NOMO-1 treated with dmso at 0.1 percent for 144 hours (cell line): ENCODE data around the gene SHC2.

Source experiments
- DNase-seq: peaks from one replicate; lab custom pipeline; 2025; ENCODE audit not compliant: unreplicated experiment; lab: John Stamatoyannopoulos, UW

SHC2 gene

DNA sequence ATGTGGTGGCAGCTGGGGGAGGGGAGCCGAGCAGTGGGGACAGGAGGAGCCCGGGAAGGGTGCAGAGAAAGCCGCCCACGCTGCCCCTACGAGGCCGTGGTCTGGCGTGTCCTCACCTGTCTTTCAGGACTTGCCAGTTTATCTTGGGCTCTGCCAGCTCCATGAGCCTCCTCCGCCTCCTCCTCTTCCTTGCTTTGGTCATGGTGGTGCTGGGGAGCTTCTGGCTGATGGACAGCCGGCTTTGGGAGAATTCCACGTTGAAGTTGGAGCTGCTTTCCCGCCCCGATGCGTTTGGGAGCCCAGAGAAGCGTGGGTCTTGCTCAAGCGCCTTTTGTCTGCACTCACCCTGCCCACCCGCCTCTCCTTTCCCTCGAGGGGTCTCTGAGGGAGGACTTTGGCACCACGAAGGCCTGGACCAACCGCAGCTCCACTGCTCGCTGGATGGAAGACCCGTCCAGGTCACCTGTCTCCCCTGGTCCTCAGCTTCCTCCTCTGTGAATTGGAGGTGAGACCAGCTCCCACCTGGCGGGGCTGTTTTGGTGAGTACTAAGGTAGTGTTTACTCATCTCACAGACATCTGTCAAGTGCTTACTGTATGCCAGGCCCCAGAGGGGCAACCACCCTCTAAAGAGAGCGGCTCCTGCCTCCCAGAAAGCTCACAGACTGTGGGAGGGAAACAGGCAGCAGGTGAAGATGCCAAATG lies 86.5 kb downstream of the SHC2 start:
- no peak for DNase-seq

DNA sequence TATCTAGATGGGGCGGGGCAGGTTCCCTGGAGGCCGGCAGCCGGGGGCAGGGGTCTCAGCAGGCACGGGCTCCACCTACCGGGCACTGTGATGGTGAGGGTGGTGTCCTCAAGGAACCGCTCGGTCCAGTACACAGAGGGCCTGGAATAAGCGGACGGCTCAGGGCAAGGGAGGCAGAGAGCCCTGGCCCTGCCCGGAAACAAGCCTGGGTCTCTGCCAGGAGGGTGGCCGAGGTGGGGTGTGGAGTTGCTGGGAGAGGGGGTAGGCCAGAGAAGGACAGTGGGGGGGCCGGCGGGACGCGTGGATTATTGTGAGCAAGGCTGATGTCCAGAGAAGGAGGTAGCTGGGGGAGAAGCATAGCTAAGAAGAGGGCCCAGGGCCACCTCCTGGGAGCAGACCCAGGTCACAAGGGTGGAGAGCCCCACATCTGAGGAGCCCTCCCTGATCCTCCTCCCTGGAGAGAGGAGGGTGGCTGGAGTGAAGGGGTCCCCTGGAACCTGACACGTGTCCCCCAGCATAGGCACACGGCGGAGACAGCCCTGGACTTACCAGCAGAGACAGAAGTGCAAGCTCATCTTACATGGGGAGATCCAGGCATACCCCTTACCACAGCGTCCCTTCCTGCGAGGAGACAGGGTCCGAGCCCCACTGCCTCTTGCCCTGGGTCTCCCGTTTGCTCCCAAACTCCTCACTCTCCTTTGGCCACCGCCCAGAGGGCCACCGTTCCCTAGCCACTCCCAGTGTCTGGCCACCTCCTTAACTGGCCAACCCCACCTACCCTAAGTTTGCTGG lies 87.2 kb downstream of the SHC2 start:
- DNase-seq = no peak

DNA sequence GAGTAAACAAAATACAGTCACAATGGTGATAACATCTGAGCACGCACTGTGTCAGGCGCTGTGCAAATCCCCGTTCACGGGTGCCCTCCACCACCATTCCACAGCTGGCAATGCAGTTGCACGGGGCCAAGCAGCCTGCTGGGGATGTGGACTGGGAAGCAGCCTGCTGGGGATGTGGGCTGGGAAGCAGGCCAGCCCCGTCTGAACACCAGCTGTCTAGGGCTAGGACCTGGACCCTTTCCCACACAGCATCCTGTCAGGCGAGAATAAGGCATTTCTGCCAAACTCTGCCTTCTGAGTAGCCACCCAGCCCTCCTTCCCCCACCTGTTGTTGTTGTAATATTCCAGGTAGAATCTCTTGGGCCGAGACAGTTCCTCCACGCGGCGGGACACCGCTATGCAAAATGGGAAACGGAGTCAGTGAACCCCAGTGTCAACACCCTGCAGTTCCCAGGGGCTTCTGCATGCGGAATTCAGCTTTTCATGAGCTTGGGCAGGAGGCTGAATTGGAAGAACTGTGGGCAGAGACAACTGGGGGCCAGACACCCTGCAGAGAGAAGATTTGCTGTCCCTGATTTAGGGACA lies 88.4 kb downstream of the SHC2 start:
- no peak for DNase-seq

DNA sequence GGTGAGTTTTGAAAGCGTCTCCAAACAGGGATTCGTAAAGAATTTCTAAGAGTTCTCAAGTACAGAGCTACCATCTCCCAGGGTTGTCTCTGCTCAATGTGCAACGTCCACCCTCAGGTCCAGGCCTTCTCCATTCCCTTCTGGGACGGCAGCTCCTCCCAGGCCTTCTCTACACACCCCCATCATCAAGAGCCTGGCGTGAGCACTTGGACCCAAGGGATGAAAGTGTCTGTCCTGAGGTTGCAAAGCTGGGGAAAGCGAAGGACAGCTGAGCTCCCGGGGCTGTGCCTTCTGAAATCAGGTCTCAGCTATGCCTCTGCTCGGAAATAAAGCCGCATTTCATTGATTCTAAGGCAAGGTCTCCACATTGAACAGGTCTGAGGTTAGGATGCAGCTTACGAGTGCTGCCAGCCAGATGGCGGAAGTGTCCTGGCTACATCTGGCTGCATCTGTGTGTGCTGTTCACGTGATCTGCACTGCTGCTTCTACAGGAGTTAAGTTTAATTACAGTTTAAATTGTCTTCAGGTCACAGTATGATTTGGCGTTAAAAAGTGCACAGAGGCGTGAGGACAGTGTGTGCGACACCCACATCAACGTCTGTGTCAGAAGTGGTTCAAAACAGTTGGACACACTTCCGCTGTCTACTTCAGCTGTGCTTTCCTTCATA lies 89.2 kb downstream of the SHC2 start:
- no peak for DNase-seq

DNA sequence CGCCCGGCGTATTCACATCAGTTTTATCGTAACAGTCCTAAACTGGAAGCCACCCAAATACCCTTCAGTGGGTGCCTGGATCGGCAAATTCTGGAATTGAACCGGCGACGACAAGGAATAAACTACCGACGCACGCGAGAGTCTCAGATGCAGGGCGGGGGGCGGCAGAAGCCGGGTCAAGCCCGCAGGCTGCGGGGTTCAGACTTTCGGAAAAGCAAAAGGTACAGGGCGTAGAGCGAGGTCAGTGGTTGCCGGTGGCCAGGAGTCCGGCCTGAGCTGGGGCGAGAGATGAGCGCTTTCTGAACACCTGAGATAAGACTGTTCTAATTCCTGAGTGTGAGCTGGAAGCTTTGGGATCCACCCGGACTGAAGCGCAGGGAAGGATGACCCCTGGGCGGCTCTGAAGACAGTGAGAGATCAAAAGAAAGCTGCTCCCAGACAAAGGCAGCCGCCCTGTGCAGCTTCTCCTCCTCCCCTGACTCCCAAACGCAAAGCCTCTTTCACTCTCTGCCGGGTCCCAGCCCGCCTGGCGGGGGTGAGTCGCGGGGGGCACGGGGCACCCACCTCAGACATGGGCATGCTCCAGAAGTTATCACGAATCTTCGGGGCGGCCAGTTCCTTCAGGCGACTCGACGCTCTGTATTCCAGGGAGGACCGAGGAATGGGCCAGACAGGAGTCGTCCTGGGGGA lies 90.0 kb downstream of the SHC2 start:
- no peak for DNase-seq

DNA sequence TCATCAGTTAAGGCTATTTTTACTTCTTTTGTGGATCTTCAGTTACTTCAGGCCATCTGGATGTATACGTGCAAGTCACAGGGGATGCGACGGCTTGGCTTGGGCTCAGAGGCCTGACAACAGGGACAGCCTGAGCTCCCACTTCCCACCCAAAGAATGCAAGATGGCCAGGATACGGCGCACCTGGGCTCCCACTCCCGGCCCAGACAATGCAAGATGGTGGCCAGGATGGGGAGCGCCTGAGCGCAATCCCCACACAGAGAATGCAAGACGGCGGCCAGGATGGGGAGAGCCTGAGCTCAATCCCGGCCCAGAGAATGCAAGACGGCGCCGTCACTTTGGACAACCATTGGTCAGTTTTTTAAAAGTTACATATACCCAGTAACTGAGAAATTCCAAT lies 91.0 kb downstream of the SHC2 start:
- DNase-seq = no peak

DNA sequence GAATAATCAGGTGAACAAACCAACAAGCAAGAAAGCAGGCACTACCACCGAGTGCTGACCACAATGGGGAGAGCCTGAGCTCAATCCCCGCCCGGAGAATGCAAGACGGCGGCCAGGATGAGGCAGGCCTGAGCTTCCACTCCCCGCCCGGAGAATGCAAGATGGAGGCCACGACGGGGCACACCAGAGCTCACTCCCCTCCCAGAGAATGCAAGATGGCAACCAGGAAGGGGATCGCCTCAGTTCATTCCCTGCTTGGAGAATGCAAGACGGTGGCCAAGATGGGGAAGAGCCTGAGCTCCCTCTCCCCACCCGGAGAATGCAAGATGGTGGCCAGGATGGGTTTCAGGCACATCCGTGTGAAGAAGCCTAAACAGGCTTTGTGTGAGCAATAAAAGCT lies 91.6 kb downstream of the SHC2 start:
- DNase-seq = no peak

DNA sequence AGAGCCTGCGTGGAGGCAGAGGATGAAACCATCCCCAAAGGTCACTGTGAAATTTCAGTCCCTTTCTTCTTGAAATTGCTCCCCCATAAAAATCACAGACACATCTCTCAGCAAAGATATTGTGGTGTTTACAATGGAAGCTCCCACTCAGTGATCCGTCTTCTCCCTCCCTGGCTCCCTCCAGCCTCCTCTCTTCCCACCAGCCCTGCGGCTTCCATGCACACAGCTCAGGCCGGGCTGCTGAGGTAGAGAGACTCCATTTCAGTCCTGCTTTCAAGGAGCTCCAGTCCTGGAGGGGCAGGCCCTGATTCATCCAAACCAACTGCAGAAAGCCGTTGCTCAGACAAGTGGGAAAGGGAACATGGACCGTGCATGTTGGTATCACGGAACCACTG lies 92.2 kb downstream of the SHC2 start:
- no peak for DNase-seq

DNA sequence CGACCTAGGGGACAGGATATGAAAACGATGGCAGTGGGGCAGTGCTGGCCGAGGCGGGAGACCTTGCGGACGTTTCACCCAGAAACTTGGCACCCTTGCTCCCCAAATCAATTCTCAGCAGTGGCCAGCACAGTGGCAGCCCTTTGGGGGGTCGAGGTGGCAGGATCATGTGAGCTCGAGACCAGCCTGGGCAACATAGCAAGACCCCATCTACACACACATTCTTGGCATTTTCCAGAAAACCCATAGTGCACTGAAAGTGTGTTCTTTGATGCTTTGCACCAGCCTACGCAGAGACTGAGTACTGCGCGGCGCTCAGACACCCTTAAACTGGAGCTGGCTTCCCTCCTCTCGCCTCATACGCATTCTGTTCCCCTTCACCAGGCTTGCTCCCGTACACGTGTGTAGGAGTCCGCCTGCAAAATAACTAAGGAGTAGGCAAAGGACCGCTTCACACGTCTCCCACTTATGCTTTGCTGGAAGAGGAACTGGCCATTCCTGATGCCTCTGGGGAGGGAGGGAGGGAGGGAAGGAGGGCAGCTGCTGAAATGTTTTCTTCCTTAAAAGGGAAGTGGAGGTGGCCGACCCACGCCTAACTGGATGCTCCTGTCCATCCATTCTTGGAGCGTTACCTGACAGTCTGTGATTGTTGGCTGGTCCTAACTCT lies 92.7 kb downstream of the SHC2 start:
- DNase-seq = no peak

DNA sequence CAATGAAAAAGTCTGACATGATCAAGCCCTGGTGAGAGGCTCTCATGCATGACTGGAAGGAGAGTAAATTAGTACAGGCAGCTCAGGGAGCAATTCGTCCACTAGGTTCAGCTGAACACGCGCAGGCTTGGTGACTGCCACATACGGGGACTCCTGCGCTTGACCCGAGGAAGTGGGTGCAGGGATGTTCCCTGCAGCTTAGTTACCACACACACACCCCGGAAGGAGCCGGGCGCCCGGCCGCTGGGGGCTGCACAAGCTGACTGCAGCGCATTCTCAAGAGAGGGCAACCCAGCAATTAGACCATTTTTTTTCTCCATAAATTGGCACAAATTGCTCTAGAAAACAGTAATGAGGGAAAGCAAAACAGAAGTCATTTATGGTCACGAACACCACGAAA lies 93.3 kb downstream of the SHC2 start:
- DNase-seq = no peak

DNA sequence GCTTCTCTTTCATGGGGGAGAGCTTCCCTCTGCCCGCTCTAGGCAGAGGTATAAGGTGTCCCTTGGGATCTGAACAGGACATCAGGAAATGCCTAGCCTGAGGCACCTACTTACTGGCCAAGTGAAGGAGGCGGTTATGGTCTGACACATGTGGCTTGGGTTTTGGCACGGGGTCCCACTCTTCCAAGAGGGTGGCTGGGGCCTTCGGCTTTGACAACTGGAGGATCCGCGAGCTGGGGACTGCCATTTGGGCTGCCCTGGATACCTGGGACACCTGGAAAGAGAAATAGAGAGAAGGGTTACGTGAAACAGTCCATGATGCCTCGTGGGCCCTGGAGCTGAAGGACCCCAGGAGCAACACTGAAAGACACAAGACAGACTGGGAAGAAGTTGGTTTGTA lies 93.9 kb downstream of the SHC2 start:
- no peak for DNase-seq
